Neuronal stem cell (in vitro differentiated cells): ENCODE data around the gene NUP93.

ENCODE experiments used
- DNase-seq: peaks from one replicate; pipeline ENCODE4 v3.0.0-alpha.2; 2013; ENCODE audit warnings: low spot score
- H2AFZ ChIP-seq: one replicate; pipeline ENCODE4 v1.6.1; 2013; ENCODE audit warnings: mild to moderate bottlenecking, low read length, inconsistent platforms
- H2AK5ac ChIP-seq: 2 replicates; pipeline ENCODE4 v1.6.1; 2013; ENCODE audit warnings: low read depth, mild to moderate bottlenecking, inconsistent platforms, low read length, moderate library complexity, mixed read lengths
- H2BK120ac ChIP-seq: 2 replicates; pipeline ENCODE4 v1.6.1; 2013; ENCODE audit warnings: low read depth, mild to moderate bottlenecking, inconsistent platforms, low read length, moderate library complexity, mixed read lengths
- H2BK12ac ChIP-seq: one replicate; pipeline ENCODE4 v1.6.1; 2013; ENCODE audit warnings: low read length, inconsistent platforms
- H2BK15ac ChIP-seq: 2 replicates; pipeline ENCODE4 v1.6.1; 2013; ENCODE audit warnings: mild to moderate bottlenecking, low read length, inconsistent platforms, mixed read lengths
- H2BK5ac ChIP-seq: one replicate; pipeline ENCODE4 v1.6.1; 2013; ENCODE audit warnings: inconsistent platforms, mild to moderate bottlenecking, low read length, moderate library complexity
- H3K14ac ChIP-seq: one replicate; pipeline ENCODE4 v1.6.1; 2013; ENCODE audit warnings: low read length, inconsistent platforms
- H3K18ac ChIP-seq: 2 replicates; pipeline ENCODE4 v1.6.1; 2013; ENCODE audit warnings: low read length, inconsistent platforms
- H3K23ac ChIP-seq: 2 replicates; pipeline ENCODE4 v1.6.1; 2013; ENCODE audit warnings: low read depth, mild to moderate bottlenecking, mixed read lengths, low read length, inconsistent platforms; ENCODE audit not compliant: poor library complexity
- H3K27ac ChIP-seq: replicated peaks from 3 replicates; pipeline ENCODE4 v1.5.1; 2013; ENCODE audit warnings: low read length, inconsistent platforms
- H3K27me3 ChIP-seq, 3 experiments: 2 replicates each; pipeline ENCODE4 v1.6.1; 2013; ENCODE audit warnings: low read length in 3 of 3, mild to moderate bottlenecking in 2 of 3, inconsistent platforms in 1 of 3, low read depth in 1 of 3, mixed read lengths in 1 of 3, moderate library complexity in 1 of 3; ENCODE audit not compliant: control insufficient read depth in 3 of 3, insufficient read depth in 3 of 3
- H3K36me3 ChIP-seq, 2 donors: replicated peaks in 1 of 2; 2 replicates each; pipeline ENCODE4 v1.6.1; 2013; ENCODE audit warnings: low read length in 2 of 2; ENCODE audit not compliant: control insufficient read depth in 2 of 2, insufficient read depth in 2 of 2
- H3K4ac ChIP-seq: 2 replicates; pipeline ENCODE4 v1.6.1; 2013; ENCODE audit warnings: inconsistent platforms, mild to moderate bottlenecking, low read length, moderate library complexity
- H3K4me1 ChIP-seq, 2 donors: 1 replicate in 1 of 2; 2 replicates in 1 of 2; pipeline ENCODE4 v1.6.1; 2013; ENCODE audit warnings: low read length in 2 of 2, low read depth in 1 of 2; ENCODE audit not compliant: control insufficient read depth in 2 of 2, insufficient read depth in 1 of 2
- H3K4me2 ChIP-seq: one replicate; pipeline ENCODE4 v1.6.1; 2013; ENCODE audit warnings: mild to moderate bottlenecking, low read length, inconsistent platforms; ENCODE audit not compliant: insufficient read depth, poor library complexity, severe bottlenecking
- H3K4me3 ChIP-seq, 2 donors: 2 replicates each; pipeline ENCODE4 v1.5.1; 2013; ENCODE audit warnings: low read length in 2 of 2, mild to moderate bottlenecking in 2 of 2, inconsistent platforms in 1 of 2, moderate library complexity in 1 of 2
- H3K79me1 ChIP-seq: one replicate; pipeline ENCODE4 v1.6.1; 2013; ENCODE audit warnings: low read depth, mild to moderate bottlenecking, inconsistent platforms, low read length, moderate library complexity
- H3K9ac ChIP-seq: one replicate; pipeline ENCODE4 v1.6.1; 2013; ENCODE audit warnings: mild to moderate bottlenecking, low read depth, low read length, inconsistent platforms; ENCODE audit not compliant: poor library complexity
- H3K9me3 ChIP-seq, 2 donors: replicated peaks in 1 of 2; 2 replicates each; pipeline versions ENCODE3 to v1.6.1; 2013; ENCODE audit warnings: low read length in 2 of 2, mild to moderate bottlenecking in 2 of 2, inconsistent platforms in 1 of 2, low read depth in 1 of 2, mixed read lengths in 1 of 2, moderate library complexity in 1 of 2; ENCODE audit not compliant: control insufficient read depth in 2 of 2, insufficient read depth in 1 of 2
- H4K8ac ChIP-seq: one replicate; pipeline ENCODE4 v1.6.1; 2013; ENCODE audit warnings: low read depth, mild to moderate bottlenecking, inconsistent platforms, low read length, moderate library complexity
- H4K91ac ChIP-seq: one replicate; pipeline ENCODE4 v1.6.1; 2013; ENCODE audit warnings: low read length, low read depth, mild to moderate bottlenecking, inconsistent platforms; ENCODE audit not compliant: poor library complexity
- WGBS, 2 donors: extraction: QIAGEN DNeasy Blood & Tissue Kit; methylation state at CpG; one replicate each; pipeline ENCODE4 v1.1.7; 2013; ENCODE audit warnings: missing lambda C conversion rate in 2 of 2, mixed read lengths in 1 of 2; ENCODE audit not compliant: insufficient read length in 2 of 2, insufficient replicate concordance in 1 of 2; ENCODE audit errors: extremely low coverage in 2 of 2; 5-methylcytosine and 5-hydroxymethylcytosine counted together

The NUP93 gene

GRCh38 chr16:56841659-56842058 is 111.7 kb downstream of the NUP93 start:
- no CpG with 5 or more reads among the region's 10 CpGs for WGBS, 2 donors
- Histone ChIP-seq H2AFZ (no peak overlapping the region), H3K4me2 (no peak overlapping the region), H3K27me3 (no peaks in the 10 kb centered on the region), H4K8ac (no peak overlapping the region), H3K36me3 (peaks cover 41 to 88% of the 10 kb centered on the region in 2 donors), H2BK12ac (no peak overlapping the region), H2AK5ac (no peak overlapping the region), H3K9me3 (no peaks in the 10 kb centered on the region), H2BK5ac (no peak overlapping the region), H3K23ac (peak overlapping the region; percentile 40), H2BK15ac (no peak overlapping the region), H3K4me1 (peaks cover 0 to 5% of the 10 kb centered on the region in 2 donors), H3K14ac (no peak overlapping the region), H4K91ac (no peak overlapping the region), H3K79me1 (no peaks in the 10 kb centered on the region), H3K4ac (no peak overlapping the region), H3K4me3 (no peak overlapping the region), H3K18ac (no peak overlapping the region), H3K9ac (peak overlapping the region; percentile 32), H2BK120ac (no peak overlapping the region), H3K27ac (no peak overlapping the region)
- DNase-seq: no peak

DNA sequence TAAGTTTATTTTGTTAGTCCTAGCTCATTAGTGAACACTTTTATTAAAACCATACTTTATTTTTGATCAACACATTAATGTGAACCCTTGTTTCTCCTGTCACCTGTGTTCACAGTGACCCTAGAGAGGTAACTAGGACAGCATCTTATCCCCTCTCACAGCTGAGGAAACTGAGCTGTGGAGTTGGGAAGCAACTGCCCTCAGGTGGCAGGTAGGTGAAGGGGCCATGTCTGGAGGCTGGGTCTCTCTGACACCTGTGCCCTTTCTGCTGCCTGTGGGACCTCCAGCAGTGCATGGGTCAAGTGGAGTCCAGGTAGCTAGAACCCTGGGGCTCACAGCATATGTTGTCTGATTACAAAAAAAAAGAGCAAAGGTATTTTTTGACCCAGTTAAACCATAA is 112.2 kb downstream of the NUP93 start:
- Histone ChIP-seq H2BK15ac (no peak overlapping the region), H3K36me3 (peaks cover 39 to 83% of the 10 kb centered on the region in 2 donors), H3K23ac (no peak overlapping the region), H2BK5ac (no peak overlapping the region), H3K27me3 (no peaks in the 10 kb centered on the region), H4K8ac (no peak overlapping the region), H4K91ac (no peak overlapping the region), H3K9ac (no peak overlapping the region), H2AFZ (no peak overlapping the region), H3K14ac (no peak overlapping the region), H3K27ac (no peak overlapping the region), H3K4me2 (no peak overlapping the region), H3K4me1 (peaks cover 0 to 5% of the 10 kb centered on the region in 2 donors), H2BK12ac (no peak overlapping the region), H3K4me3 (no peak overlapping the region), H2BK120ac (no peak overlapping the region), H3K79me1 (no peaks in the 10 kb centered on the region), H3K9me3 (no peaks in the 10 kb centered on the region), H2AK5ac (no peak overlapping the region), H3K18ac (no peak overlapping the region), H3K4ac (no peak overlapping the region)
- no peak for DNase-seq

DNA sequence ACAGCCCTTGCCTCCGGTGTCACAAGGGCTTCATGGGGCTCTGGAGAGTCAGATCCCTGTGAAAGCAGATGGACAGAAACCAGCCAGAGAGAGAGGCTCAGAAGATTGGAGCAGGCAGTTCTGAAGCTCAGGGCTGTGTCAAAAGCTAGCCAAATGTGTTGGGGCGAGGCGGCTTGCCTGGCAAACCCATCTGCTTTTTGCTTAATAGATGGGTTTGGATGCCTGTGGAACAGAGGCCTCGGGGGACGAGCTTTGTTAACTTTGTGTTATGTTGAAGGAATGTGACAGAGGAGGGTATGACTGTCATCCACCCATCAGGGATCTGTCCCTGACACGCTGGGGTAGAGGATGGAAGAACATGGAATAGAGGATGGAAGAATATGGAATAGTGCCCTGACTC is 114.1 kb downstream of the NUP93 start:
- Histone ChIP-seq H3K23ac (no peak overlapping the region), H2AK5ac (no peak overlapping the region), H3K36me3 (peaks cover 30 to 65% of the 10 kb centered on the region in 2 donors), H4K8ac (no peak overlapping the region), H3K79me1 (no peaks in the 10 kb centered on the region), H3K4me1 (peaks cover 5 to 11% of the 10 kb centered on the region in 2 donors), H2BK120ac (no peak overlapping the region), H3K9ac (no peak overlapping the region), H3K4me2 (no peak overlapping the region), H3K18ac (no peak overlapping the region), H3K4ac (no peak overlapping the region), H2AFZ (no peak overlapping the region), H3K4me3 (no peak overlapping the region), H3K27ac (no peak overlapping the region), H4K91ac (no peak overlapping the region), H3K9me3 (no peaks in the 10 kb centered on the region), H3K27me3 (no peaks in the 10 kb centered on the region), H2BK5ac (no peak overlapping the region), H2BK12ac (no peak overlapping the region), H2BK15ac (no peak overlapping the region), H3K14ac (no peak overlapping the region)
- no CpG with 5 or more reads among the region's 6 CpGs for WGBS, 2 donors
- DNase-seq: no peak

DNA sequence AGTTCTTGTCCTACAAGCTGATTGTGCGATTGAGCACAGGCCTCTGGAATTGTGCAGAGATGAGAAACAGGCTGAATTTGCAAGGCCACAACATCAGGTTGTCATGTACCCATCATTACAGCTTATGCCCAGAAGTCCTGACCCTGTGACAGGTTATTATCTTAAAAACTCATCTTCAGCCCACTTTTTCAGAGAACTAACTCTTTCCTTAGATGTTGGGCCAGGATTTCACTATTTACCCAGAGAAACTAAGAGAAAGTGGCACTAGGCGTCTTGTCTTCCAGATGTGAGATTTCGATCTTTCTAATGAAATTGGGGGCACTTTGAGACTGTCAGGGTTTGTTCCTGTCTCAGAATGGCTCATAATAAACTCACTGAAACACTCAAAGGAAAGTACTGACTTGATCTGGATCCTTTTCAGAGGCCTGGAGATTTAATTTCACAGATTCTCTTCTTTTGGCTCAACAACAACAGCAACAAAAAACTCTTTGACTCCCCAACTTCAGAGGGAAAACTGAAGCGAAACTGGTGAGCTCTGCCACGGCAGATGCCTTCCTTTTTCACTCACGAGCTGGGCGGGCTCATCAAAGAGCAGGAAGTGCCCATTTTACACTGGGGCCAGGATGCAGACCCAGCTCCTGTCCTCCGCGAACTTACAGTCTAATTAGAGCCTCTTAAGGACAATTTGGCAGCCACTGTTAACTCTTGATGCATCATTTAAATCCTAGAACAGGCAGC is 117.4 kb downstream of the NUP93 start:
- DNase-seq: no peak
- Histone ChIP-seq H4K91ac (no peak overlapping the region), H2BK15ac (no peak overlapping the region), H2BK120ac (no peak overlapping the region), H2AFZ (no peak overlapping the region), H2BK5ac (no peak overlapping the region), H3K4me2 (no peak overlapping the region), H3K4me3 (no peak overlapping the region), H3K9me3 (peaks cover 0 to 3% of the 10 kb centered on the region in 2 donors), H3K79me1 (no peaks in the 10 kb centered on the region), H3K23ac (no peak overlapping the region), H2AK5ac (no peak overlapping the region), H4K8ac (no peak overlapping the region), H3K4ac (no peak overlapping the region), H3K14ac (no peak overlapping the region), H3K18ac (no peak overlapping the region), H2BK12ac (no peak overlapping the region), H3K36me3 (peaks cover 16 to 36% of the 10 kb centered on the region in 2 donors), H3K27ac (no peak overlapping the region), H3K4me1 (peaks cover 10 to 16% of the 10 kb centered on the region in 2 donors), H3K27me3 (no peaks in the 10 kb centered on the region), H3K9ac (no peak overlapping the region)
- no CpG with 5 or more reads among the region's 9 CpGs for WGBS, 2 donors
